B cell (primary cell): ENCODE measurements around the gene POP5. TPM values are rescaled to one million over a fixed set of nuclear protein-coding genes. Genes with fewer than 3 reads are reported as not detected.

Experiments used
- ATAC-seq: fragments of 200-7000 bp; cut with Tn5 transposase; one replicate; pipeline ENCODE4 v1.10.0; 2021; ENCODE audit warnings: low read depth, mild to moderate bottlenecking, moderate number of reproducible peaks, moderate library complexity
- CTCF ChIA-PET: fragments of 350-600 bp; sonication (Branson Sonifier 250); formaldehyde crosslinking; loops from one replicate; lab custom pipeline; 2021; ENCODE audit warnings: antibody characterized with exemption, inconsistent platforms; lab: Charles Lee
- POLR2A ChIA-PET: fragments of 350-600 bp; sonication (Branson Sonifier 250); formaldehyde crosslinking; loops from one replicate; lab custom pipeline; 2021; ENCODE audit warnings: antibody characterized with exemption; lab: Charles Lee
- DNase-seq: peaks from one replicate; pipeline ENCODE4 v3.0.0; 2013
- H2AFZ ChIP-seq: 2 replicates; pipeline ENCODE4 v1.6.1; 2012; ENCODE audit warnings: mild to moderate bottlenecking, low read depth, low read length; ENCODE audit not compliant: insufficient read depth, poor library complexity, severe bottlenecking
- H3K27ac ChIP-seq, 2 donors: 1 replicate in 1 of 2; 2 replicates in 1 of 2; pipeline ENCODE4 v1.5.1; 2012 to 2013; ENCODE audit warnings: low read length in 2 of 2, mild to moderate bottlenecking in 2 of 2, moderate library complexity in 1 of 2
- H3K27me3 ChIP-seq, 4 experiments: fragments of 200-600 bp in 1 of 4; sonication (generic) in 1 of 4; replicated peaks in 1 of 4; 1 replicate in 2 of 4; 2 replicates in 2 of 4; pipeline versions ENCODE4 v1.6.1 to v1.7.0; 2013 to 2016; ENCODE audit warnings: low read length in 3 of 4, mild to moderate bottlenecking in 2 of 4, mixed read lengths in 1 of 4, moderate library complexity in 1 of 4; ENCODE audit not compliant: insufficient read depth in 4 of 4, control insufficient read depth in 3 of 4; ENCODE audit errors: control extremely low read depth in 1 of 4
- H3K36me3 ChIP-seq, 2 experiments: replicated peaks in 1 of 2; 1 replicate in 1 of 2; 2 replicates in 1 of 2; pipeline versions ENCODE4 v1.6.1 to v1.7.1; 2013; ENCODE audit warnings: low read length in 1 of 2; ENCODE audit not compliant: insufficient read depth in 2 of 2, control insufficient read depth in 1 of 2; ENCODE audit errors: control extremely low read depth in 1 of 2, extremely low read depth in 1 of 2
- H3K4me1 ChIP-seq, 2 donors: fragments of 200-600 bp in 1 of 2; sonication (generic) in 1 of 2; 1 replicate in 1 of 2; 2 replicates in 1 of 2; pipeline versions ENCODE4 v1.5.1 to v1.6.1; 2013 to 2017; ENCODE audit warnings: low read length in 2 of 2; ENCODE audit not compliant: control insufficient read depth in 2 of 2, insufficient read depth in 2 of 2
- H3K4me2 ChIP-seq: replicated peaks from 2 replicates; pipeline ENCODE3; 2012; ENCODE audit warnings: mild to moderate bottlenecking, low read depth, low read length; ENCODE audit not compliant: poor library complexity, severe bottlenecking
- H3K4me3 ChIP-seq, 5 experiments: fragments of 200-600 bp in 1 of 5; sonication (generic) in 1 of 5; 1 replicate in 3 of 5; 2 replicates in 2 of 5; pipeline versions ENCODE4 v1.5.1 to v1.7.0; 2011 to 2016; ENCODE audit warnings: low read length in 4 of 5, mild to moderate bottlenecking in 4 of 5, low read depth in 2 of 5, control low read depth in 1 of 5, moderate library complexity in 1 of 5; ENCODE audit not compliant: insufficient read depth in 1 of 5; ENCODE audit errors: control extremely low read depth in 1 of 5, extremely low read depth in 1 of 5
- H3K79me2 ChIP-seq: fragments of 200-600 bp; sonication (generic); one replicate; pipeline ENCODE4 v1.6.0; 2016; ENCODE audit warnings: low read length; ENCODE audit not compliant: control insufficient read depth, insufficient read depth
- H3K9ac ChIP-seq: fragments of 200-600 bp; sonication (generic); 2 replicates; pipeline ENCODE4 v1.6.1; 2017; ENCODE audit warnings: mild to moderate bottlenecking, low read length, moderate library complexity
- H3K9me3 ChIP-seq, 3 donors: one replicate each; pipeline versions ENCODE4 v1.6.1 to v1.7.1; 2013; ENCODE audit warnings: low read length in 2 of 3; ENCODE audit not compliant: control insufficient read depth in 2 of 3, insufficient read depth in 1 of 3; ENCODE audit errors: control extremely low read depth in 1 of 3
- H4K20me1 ChIP-seq: 2 replicates; pipeline ENCODE4 v1.6.0; 2012; ENCODE audit warnings: mild to moderate bottlenecking, low read length; ENCODE audit not compliant: insufficient read depth, control insufficient read depth, poor library complexity, severe bottlenecking
- H3K27ac Mint-ChIP-seq: one replicate; pipeline ENCODE4 v1.8.0; 2021; ENCODE audit warnings: mixed read lengths
- H3K27me3 Mint-ChIP-seq: one replicate; pipeline ENCODE4 v1.8.0; 2021; ENCODE audit warnings: mixed read lengths
- H3K4me1 Mint-ChIP-seq: one replicate; pipeline ENCODE4 v1.8.0; 2021; ENCODE audit warnings: mixed read lengths
- H3K4me3 Mint-ChIP-seq: one replicate; pipeline ENCODE4 v1.8.0; 2021; ENCODE audit warnings: mixed read lengths
- H3K9me3 Mint-ChIP-seq: one replicate; pipeline ENCODE4 v1.8.0; 2022; ENCODE audit warnings: mixed read lengths; ENCODE audit not compliant: insufficient read depth
- EZH2 ChIP-seq: IDR thresholded peaks from 2 replicates; pipeline ENCODE4 v1.6.1; 2012; ENCODE audit warnings: borderline replicate concordance, low read depth, mild to moderate bottlenecking, moderate library complexity, low read length; ENCODE audit not compliant: insufficient read depth, poor library complexity, severe bottlenecking
- WGBS: methylation state at CpG from one replicate; pipeline ENCODE4 v1.1.5; 2013; ENCODE audit warnings: missing lambda C conversion rate; ENCODE audit not compliant: insufficient coverage; 5-methylcytosine and 5-hydroxymethylcytosine counted together
- intact Hi-C: fragments of 100-400 bp; cut with micrococcal nuclease; formaldehyde crosslinking; loops from one replicate; pipeline ENCODE4 v1.10.0; 2022
- polyA plus RNA-seq: library from polyadenylated mRNA; depleted of rRNA; stranded (reverse); fragments of >200 nt; gene quantifications from 2 replicates; pipeline ENCODE4 v1.2.3, GENCODE V29; 2012
- total RNA-seq, 2 donors: library from RNA; stranded (reverse); fragments of 120-200 nt in 1 of 2; gene quantifications; 1 replicate in 1 of 2; 2 replicates in 1 of 2; pipeline versions ENCODE4 v1.2.3 to v1.2.4, GENCODE V29; 2013 to 2022
- TF ChIP-seq, protein P1 (sequence below): fragments of 200-600 bp; IDR thresholded peaks from one replicate; pipeline ENCODE4 v1.8.0; 2022; ENCODE audit warnings: antibody characterized with exemption, mild to moderate bottlenecking

POP5 gene
- total and polyA plus RNA-seq, 2 donors (not counting 1 experiment from before 2014, with no cell fraction given) = 60.6 to 107 TPM

DNA sequence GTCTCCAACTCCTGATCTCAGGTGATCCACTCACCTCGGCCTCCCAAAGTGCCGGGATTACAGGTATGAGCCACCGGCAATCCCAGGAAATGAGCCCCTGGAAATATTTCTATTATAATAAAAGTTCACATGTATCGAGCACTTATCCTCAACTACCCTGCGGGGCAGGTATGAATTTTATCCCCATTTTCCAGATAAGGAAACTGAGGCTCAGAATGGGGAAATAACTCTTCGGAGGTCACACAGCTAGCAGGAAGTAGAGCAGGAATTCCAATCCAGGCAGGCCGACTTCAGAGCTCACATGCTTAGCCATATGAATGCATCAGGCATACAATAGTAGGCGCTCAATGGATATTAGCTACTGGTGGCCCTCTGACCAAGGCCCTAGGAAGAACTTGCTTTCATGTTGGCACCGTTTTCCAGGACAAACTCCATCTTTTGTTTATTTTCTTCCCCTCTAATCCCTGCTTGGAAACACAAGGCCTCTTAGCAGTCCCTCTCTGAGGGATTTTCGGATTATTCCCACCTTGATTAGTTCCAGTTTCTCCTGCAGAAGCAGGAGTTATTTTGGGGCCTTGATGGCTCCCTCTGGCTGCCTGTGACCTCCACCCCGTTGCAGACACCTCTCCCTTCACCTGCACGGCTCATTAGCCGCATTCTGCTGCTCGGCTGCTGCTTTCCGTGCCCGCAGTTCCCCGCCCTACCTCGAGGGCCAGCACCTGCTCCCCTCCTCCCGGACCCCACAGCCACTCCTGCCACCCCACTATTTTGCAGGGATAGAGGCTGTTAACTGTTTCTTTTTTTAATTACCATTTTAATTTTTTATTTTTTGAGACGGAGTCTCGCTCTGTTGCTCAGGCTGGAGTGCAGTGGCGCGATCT lies 18.7 kb upstream of the POP5 start:
- ChIA-PET CTCF (no interaction called here), POLR2A (no interaction called here)
- no peak for TF ChIP-seq EZH2
- TF ChIP-seq, protein P1, sequence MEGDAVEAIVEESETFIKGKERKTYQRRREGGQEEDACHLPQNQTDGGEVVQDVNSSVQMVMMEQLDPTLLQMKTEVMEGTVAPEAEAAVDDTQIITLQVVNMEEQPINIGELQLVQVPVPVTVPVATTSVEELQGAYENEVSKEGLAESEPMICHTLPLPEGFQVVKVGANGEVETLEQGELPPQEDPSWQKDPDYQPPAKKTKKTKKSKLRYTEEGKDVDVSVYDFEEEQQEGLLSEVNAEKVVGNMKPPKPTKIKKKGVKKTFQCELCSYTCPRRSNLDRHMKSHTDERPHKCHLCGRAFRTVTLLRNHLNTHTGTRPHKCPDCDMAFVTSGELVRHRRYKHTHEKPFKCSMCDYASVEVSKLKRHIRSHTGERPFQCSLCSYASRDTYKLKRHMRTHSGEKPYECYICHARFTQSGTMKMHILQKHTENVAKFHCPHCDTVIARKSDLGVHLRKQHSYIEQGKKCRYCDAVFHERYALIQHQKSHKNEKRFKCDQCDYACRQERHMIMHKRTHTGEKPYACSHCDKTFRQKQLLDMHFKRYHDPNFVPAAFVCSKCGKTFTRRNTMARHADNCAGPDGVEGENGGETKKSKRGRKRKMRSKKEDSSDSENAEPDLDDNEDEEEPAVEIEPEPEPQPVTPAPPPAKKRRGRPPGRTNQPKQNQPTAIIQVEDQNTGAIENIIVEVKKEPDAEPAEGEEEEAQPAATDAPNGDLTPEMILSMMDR = no peak

DNA sequence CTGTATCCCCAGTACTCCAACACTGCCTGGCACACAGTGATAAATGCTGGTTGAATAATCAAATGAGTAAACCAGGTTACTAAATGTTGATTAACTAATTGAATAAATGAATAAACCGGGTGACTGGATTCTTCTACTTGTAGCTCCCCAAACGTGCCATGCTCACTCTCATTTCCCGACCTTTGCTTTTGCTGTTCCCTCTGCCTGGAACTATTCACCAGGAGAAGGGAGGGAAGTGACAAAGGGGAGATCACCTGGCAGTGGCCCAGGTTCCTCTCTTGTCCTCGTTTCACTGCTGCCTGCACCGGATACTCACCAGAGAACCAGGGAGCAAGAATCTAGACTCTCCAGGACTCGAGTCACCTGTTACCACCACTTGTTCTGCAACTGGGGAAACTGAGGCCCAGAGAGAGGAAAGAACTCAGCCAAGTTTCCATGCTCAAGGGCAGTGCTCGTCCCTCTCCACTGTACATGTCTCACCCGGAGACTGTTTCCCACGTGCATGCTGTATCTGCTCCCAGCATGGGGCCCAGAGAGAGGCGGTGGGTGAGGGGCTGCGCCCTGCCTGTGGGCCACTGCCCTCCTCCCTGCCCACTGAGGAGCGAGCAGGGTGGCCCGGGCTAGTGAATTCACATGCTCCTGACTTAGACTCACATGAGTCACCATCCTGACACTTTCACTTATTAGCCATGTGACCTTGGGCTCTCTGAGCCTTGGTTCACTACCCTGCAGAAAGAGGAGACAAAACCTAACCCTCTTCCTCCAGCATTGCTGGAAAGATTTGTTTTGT lies 17.7 kb upstream of the POP5 start:
- Mint-ChIP-seq H3K9me3 (no peaks in the 10 kb centered on the region), H3K27me3 (peaks cover 18% of the 10 kb centered on the region), H3K27ac (no peak overlapping the region), H3K4me3 (no peak overlapping the region), H3K4me1 (no peaks in the 10 kb centered on the region)
- WGBS = 83% methylated on average over 9 of the region's 13 CpGs
- ChIA-PET CTCF (no interaction called here), POLR2A (no interaction called here)
- no peaks in the 10 kb centered on the region for H3K9me3 ChIP-seq
- H3K36me3 ChIP-seq = no peaks in the 10 kb centered on the region
- TF ChIP-seq, protein P1 = no peak
- TF ChIP-seq EZH2 = no peak
- no peaks in the 10 kb centered on the region for H4K20me1 ChIP-seq
- no peak overlapping the region for H3K4me2 ChIP-seq
- DNase-seq (no peak), ATAC-seq (no peak)
- H3K9ac ChIP-seq = no peak overlapping the region
- no peak overlapping the region for H2AFZ ChIP-seq
- H3K4me1 ChIP-seq = no peaks in the 10 kb centered on the region
- H3K79me2 ChIP-seq = no peaks in the 10 kb centered on the region
- no peak overlapping the region for H3K4me3 ChIP-seq
- intact Hi-C loops = no loop called here
- H3K27ac ChIP-seq = no peak overlapping the region
- H3K27me3 ChIP-seq = peaks cover 0 to 13% (median 0%) of the 10 kb centered on the region in 4 experiments

More for the DNA sequence above, 18.7 kb upstream of the POP5 start:
- no peak for DNase-seq
- ATAC-seq = no peak
- H3K4me3 Mint-ChIP-seq = no peak overlapping the region
- H4K20me1 ChIP-seq = no peaks in the 10 kb centered on the region
- H3K4me1 ChIP-seq = no peaks in the 10 kb centered on the region
- H3K27me3 Mint-ChIP-seq = peaks cover 18% of the 10 kb centered on the region
- H2AFZ ChIP-seq = no peak overlapping the region
- H3K27me3 ChIP-seq = peaks cover 0 to 13% (median 0%) of the 10 kb centered on the region in 4 experiments
- no peak overlapping the region for H3K27ac ChIP-seq
- no peak overlapping the region for H3K4me3 ChIP-seq
- no peak overlapping the region for H3K4me2 ChIP-seq
- intact Hi-C loops = no loop called here
- no peaks in the 10 kb centered on the region for H3K4me1 Mint-ChIP-seq
- no peaks in the 10 kb centered on the region for H3K79me2 ChIP-seq
- H3K36me3 ChIP-seq = no peaks in the 10 kb centered on the region
- H3K9me3 ChIP-seq = no peaks in the 10 kb centered on the region
- no peak overlapping the region for H3K9ac ChIP-seq
- WGBS = 88% methylated on average over 10 of the region's 23 CpGs
- no peak overlapping the region for H3K27ac Mint-ChIP-seq
- H3K9me3 Mint-ChIP-seq = no peaks in the 10 kb centered on the region
